Mucosa of descending colon (tissue), 3 donors: ENCODE measurements around the gene DGKB. TPM values are rescaled to one million over a fixed set of nuclear protein-coding genes. Genes with fewer than 3 reads are reported as not detected.

ENCODE experiments used
- ATAC-seq: fragments of 200-7000 bp; cut with Tn5 transposase; one replicate; pipeline ENCODE4 v1.9.1; 2020; ENCODE audit warnings: mild to moderate bottlenecking, moderate library complexity
- DNase-seq, 3 donors: peaks; one replicate each; pipeline ENCODE4 v3.0.0-alpha.2; 2020
- H3K36me3 ChIP-seq: fragments of 200-600 bp; one replicate; pipeline ENCODE4 v1.8.0; 2021; ENCODE audit warnings: low read depth, mild to moderate bottlenecking
- H3K4me1 ChIP-seq: fragments of 200-600 bp; one replicate; pipeline ENCODE4 v1.8.0; 2021; ENCODE audit warnings: low read depth, mild to moderate bottlenecking
- H3K4me3 ChIP-seq: fragments of 200-600 bp; one replicate; pipeline ENCODE4 v1.8.0; 2021; ENCODE audit warnings: mild to moderate bottlenecking
- H3K9me3 ChIP-seq: fragments of 200-600 bp; one replicate; pipeline ENCODE4 v1.8.0; 2021; ENCODE audit warnings: mild to moderate bottlenecking
- CTCF ChIP-seq: fragments of 200-600 bp; IDR thresholded peaks from one replicate; pipeline ENCODE4 v1.8.0; 2022; ENCODE audit warnings: antibody characterized with exemption, mild to moderate bottlenecking
- intact Hi-C, 2 donors: fragments of 100-400 bp; cut with DNase I in 1 of 2; cut with micrococcal nuclease in 1 of 2; formaldehyde crosslinking; loops; one replicate each; pipeline versions ENCODE4 v1.11.0 to v1.11.1; 2022; cut with DNase I, micrococcal nuclease
- total RNA-seq, 3 donors: library from RNA; stranded (reverse); fragmentation: NEBNext Ultra II Directional in 2 of 3; extraction: Animal tissue kit (Norgen Biotek cat#: 25700) in 2 of 3; gene quantifications; one replicate each; pipeline versions ENCODE4 v1.2.1 to v1.2.4, GENCODE V29; 2021 to 2023
- donor health status: DM: no; HTN: no; CAD: no; lungs with moderate emphysema.
- donor health status: DM: no; HTN: no; CAD: no.
- donor health status: DM: no; HTN: yes; CAD: no.

Gene DGKB
- total RNA-seq, 3 donors from 2014 or later = 0.19 to 5.6 (median 0.78) TPM

- no peak for TF ChIP-seq CTCF
These were observed 134.7 kb downstream of the DGKB start for GRCh38 chr7:14767716-14768425.

GRCh38 chr7:14766747-14767146 lies 135.8 kb downstream of the DGKB start:
- ATAC-seq = no peak
- no peak for TF ChIP-seq CTCF
- DNase-seq = no peak
- Histone ChIP-seq H3K36me3 (no peaks in the 10 kb centered on the region), H3K9me3 (no peaks in the 10 kb centered on the region), H3K4me1 (no peaks in the 10 kb centered on the region), H3K4me3 (no peak overlapping the region)
- intact Hi-C loops = no loop called here

More at GRCh38 chr7:14767716-14768425, 134.7 kb downstream of the DGKB start:
- intact Hi-C loops = no loop called here
- Histone ChIP-seq H3K4me1 (no peaks in the 10 kb centered on the region), H3K9me3 (no peaks in the 10 kb centered on the region), H3K4me3 (no peak overlapping the region), H3K36me3 (no peaks in the 10 kb centered on the region)
- DNase-seq (no peak), ATAC-seq (no peak)

- no peaks in the 10 kb centered on the region for H3K4me1 ChIP-seq
- intact Hi-C loops = no loop called here
- no peak for TF ChIP-seq CTCF
- H3K4me3 ChIP-seq = no peak overlapping the region
- DNase-seq (no peak), ATAC-seq (no peak)
- H3K36me3 ChIP-seq = no peaks in the 10 kb centered on the region
- no peaks in the 10 kb centered on the region for H3K9me3 ChIP-seq
These were observed 136.8 kb downstream of the DGKB start for GRCh38 chr7:14765731-14766130.

GRCh38 chr7:14762561-14762960 lies 140.0 kb downstream of the DGKB start:
- ATAC-seq (no peak), DNase-seq (no peak)
- no peak for TF ChIP-seq CTCF
- Histone ChIP-seq H3K36me3 (no peaks in the 10 kb centered on the region), H3K4me1 (no peaks in the 10 kb centered on the region), H3K4me3 (no peak overlapping the region), H3K9me3 (no peaks in the 10 kb centered on the region)
- intact Hi-C loops = no loop called here

- DNase-seq = peak in 1 of 3 donors; percentile 13
- no peak for ATAC-seq
These were observed 140.8 kb downstream of the DGKB start for GRCh38 chr7:14761510-14762296.

More at GRCh38 chr7:14761510-14762296, 140.8 kb downstream of the DGKB start:
- Histone ChIP-seq H3K36me3 (no peaks in the 10 kb centered on the region), H3K9me3 (no peaks in the 10 kb centered on the region), H3K4me1 (no peaks in the 10 kb centered on the region), H3K4me3 (no peak overlapping the region)
- intact Hi-C loops = no loop called here
- no peak for TF ChIP-seq CTCF
